HL-60 (cell line): ENCODE results near the gene NKD2.
"Not testable (repeated sequence)": the region's sequence is repeated elsewhere in the genome, so short reads cannot be mapped to it uniquely, and the experiment has no call there.

ENCODE experiments used
- DNase-seq, 2 experiments: peaks; one replicate each; pipeline ENCODE4 v3.0.0-alpha.2; 2010 to 2020; ENCODE audit warnings: low read depth in 1 of 2, low spot score in 1 of 2
- H3K27ac ChIP-seq: fragments of 250-450 bp; sonication (Bioruptor Pico); replicated peaks from 2 replicates; pipeline ENCODE4 v1.5.1; 2020; ENCODE audit warnings: mild to moderate bottlenecking, moderate library complexity
- H3K27me3 ChIP-seq: fragments of 250-450 bp; sonication (Bioruptor Pico); 2 replicates; pipeline ENCODE4 v1.5.1; 2021; ENCODE audit warnings: mild to moderate bottlenecking, moderate library complexity; ENCODE audit not compliant: insufficient read depth, poor library complexity, severe bottlenecking
- H3K4me3 ChIP-seq: replicated peaks from 2 replicates; pipeline ENCODE4 v1.5.1; 2011; ENCODE audit warnings: mild to moderate bottlenecking, control low read depth, low read length; ENCODE audit not compliant: insufficient read depth
- GABPA ChIP-seq: IDR thresholded peaks from 2 replicates; pipeline ENCODE4 v1.6.1; 2012; ENCODE audit warnings: low read depth
- POLR2AphosphoS5 ChIP-seq: IDR thresholded peaks from 2 replicates; pipeline ENCODE4 v1.6.1; 2012; ENCODE audit warnings: low read depth
- SPI1 ChIP-seq: IDR thresholded peaks from 2 replicates; pipeline ENCODE4 v1.6.1; 2012; ENCODE audit warnings: low read depth, mild to moderate bottlenecking, borderline replicate concordance
- TF ChIP-seq, protein P1 (sequence below): IDR thresholded peaks from one replicate; pipeline ENCODE4 v1.5.1; 2011; ENCODE audit warnings: low read length, control low read depth, inconsistent platforms; ENCODE audit not compliant: insufficient read depth
- TF ChIP-seq, protein P2 (sequence below): IDR thresholded peaks from 2 replicates; pipeline ENCODE4 v1.6.1; 2012; ENCODE audit warnings: low read depth; ENCODE audit not compliant: insufficient replicate concordance

NKD2 gene

DNA sequence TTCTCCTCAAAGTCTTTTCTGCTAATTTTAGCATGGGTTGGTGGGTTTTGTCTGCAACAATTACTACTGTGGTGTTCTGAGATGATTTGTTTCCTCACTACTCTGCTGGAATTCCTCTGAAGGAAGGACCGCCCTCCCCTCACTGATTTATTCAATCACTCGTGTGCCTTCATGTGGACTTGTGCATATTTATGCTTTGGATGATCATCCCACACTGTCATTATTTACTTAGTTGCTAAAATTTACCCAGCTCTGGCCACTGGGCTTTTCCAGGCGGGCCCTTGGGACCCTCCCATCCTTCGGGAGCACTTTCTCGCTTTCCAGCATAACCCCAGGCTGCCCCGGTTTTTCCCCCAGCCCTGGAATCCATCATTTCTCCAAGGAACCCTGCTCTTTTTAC lies 41.7 kb upstream of the NKD2 start:
- Histone ChIP-seq H3K27me3 (peaks cover 2% of the 10 kb centered on the region), H3K4me3 (no peak overlapping the region), H3K27ac (no peak overlapping the region)
- TF ChIP-seq, protein P1, sequence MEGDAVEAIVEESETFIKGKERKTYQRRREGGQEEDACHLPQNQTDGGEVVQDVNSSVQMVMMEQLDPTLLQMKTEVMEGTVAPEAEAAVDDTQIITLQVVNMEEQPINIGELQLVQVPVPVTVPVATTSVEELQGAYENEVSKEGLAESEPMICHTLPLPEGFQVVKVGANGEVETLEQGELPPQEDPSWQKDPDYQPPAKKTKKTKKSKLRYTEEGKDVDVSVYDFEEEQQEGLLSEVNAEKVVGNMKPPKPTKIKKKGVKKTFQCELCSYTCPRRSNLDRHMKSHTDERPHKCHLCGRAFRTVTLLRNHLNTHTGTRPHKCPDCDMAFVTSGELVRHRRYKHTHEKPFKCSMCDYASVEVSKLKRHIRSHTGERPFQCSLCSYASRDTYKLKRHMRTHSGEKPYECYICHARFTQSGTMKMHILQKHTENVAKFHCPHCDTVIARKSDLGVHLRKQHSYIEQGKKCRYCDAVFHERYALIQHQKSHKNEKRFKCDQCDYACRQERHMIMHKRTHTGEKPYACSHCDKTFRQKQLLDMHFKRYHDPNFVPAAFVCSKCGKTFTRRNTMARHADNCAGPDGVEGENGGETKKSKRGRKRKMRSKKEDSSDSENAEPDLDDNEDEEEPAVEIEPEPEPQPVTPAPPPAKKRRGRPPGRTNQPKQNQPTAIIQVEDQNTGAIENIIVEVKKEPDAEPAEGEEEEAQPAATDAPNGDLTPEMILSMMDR = no peak
- TF ChIP-seq, protein P2, sequence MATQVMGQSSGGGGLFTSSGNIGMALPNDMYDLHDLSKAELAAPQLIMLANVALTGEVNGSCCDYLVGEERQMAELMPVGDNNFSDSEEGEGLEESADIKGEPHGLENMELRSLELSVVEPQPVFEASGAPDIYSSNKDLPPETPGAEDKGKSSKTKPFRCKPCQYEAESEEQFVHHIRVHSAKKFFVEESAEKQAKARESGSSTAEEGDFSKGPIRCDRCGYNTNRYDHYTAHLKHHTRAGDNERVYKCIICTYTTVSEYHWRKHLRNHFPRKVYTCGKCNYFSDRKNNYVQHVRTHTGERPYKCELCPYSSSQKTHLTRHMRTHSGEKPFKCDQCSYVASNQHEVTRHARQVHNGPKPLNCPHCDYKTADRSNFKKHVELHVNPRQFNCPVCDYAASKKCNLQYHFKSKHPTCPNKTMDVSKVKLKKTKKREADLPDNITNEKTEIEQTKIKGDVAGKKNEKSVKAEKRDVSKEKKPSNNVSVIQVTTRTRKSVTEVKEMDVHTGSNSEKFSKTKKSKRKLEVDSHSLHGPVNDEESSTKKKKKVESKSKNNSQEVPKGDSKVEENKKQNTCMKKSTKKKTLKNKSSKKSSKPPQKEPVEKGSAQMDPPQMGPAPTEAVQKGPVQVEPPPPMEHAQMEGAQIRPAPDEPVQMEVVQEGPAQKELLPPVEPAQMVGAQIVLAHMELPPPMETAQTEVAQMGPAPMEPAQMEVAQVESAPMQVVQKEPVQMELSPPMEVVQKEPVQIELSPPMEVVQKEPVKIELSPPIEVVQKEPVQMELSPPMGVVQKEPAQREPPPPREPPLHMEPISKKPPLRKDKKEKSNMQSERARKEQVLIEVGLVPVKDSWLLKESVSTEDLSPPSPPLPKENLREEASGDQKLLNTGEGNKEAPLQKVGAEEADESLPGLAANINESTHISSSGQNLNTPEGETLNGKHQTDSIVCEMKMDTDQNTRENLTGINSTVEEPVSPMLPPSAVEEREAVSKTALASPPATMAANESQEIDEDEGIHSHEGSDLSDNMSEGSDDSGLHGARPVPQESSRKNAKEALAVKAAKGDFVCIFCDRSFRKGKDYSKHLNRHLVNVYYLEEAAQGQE = no peak
- TF ChIP-seq POLR2AphosphoS5 (no peak), SPI1 (no peak), GABPA (no peak)
- no peak for DNase-seq

DNA sequence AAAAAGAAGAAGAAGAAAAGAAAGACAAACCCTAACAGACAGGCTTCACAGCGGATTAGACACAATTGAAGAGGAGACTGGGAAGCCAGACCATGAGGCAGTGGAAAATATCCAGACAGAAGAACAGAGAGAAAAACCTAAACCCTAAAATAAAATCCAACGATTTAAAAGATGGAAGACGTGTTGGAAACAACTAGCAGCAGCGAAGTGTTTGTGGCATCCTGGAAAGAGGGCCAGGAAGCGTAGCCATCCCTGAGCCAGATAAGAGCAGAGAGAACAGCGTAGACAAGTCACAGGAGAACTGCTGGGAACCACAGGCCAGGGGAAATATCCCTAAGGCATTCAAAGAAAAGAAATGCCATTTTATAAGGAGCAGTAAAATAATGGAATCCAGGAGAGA lies 39.7 kb upstream of the NKD2 start:
- H3K27me3 ChIP-seq = peaks cover 2% of the 10 kb centered on the region
- no peak overlapping the region for H3K4me3 ChIP-seq
- TF ChIP-seq, protein P1 = no peak
- TF ChIP-seq POLR2AphosphoS5 (no peak), GABPA (no peak), SPI1 (no peak)
- TF ChIP-seq, protein P2 = no peak
- no peak for DNase-seq
- H3K27ac ChIP-seq = no peak overlapping the region

DNA sequence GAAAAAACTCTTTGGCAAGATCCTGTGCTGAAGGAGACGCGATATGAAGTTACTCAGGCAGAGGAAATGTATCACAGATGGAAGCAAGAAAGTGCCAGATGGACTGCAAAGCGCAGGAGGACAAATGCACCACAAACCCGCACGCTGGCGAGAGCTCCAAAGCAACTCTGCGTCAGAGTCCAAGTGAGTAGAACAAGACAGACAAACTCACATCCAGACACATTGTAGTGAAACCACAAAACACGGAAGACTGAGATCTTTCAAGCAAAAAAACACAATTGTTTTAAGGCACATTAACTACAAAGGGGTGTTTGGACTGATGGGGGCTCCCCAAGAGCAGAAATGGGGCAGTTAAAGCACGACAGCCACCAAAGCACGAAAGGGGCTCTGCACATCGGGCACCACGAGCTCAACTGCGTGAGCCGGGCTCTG lies 39.2 kb upstream of the NKD2 start:
- DNase-seq = no peak
- Histone ChIP-seq H3K27ac (no peak overlapping the region), H3K4me3 (no peak overlapping the region), H3K27me3 (peaks cover 2% of the 10 kb centered on the region)
- TF ChIP-seq, protein P1 = no peak
- TF ChIP-seq POLR2AphosphoS5 = no peak
- TF ChIP-seq, protein P2 = no peak
- TF ChIP-seq SPI1 = no peak
- no peak for TF ChIP-seq GABPA

DNA sequence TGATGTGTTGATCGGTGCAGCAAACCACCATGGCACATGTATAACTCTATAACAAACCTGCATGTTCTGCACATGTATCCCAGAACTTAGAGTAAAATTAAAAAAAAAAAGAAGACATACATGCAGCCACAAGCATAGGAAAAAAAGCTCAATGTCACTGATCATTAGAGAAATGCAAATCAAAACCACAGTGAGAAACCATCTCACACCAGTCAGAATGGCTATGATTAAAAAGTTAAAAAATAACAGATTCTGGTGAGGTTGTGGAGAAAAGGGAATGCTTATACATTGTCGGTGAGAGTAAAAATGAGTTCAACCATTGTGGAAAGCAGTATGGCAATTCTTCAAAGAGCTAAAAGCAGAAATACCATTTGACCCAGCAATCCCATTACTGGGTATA lies 36.0 kb upstream of the NKD2 start:
- H3K27me3 ChIP-seq, H3K4me3 ChIP-seq, H3K27ac ChIP-seq, DNase-seq: not testable (repeated sequence)
